A549 (cell line): Measurements from ENCODE around the gene ECSCR. TPM values are rescaled to one million over a fixed set of nuclear protein-coding genes. Genes with fewer than 3 reads are reported as not detected.
A peak's percentile ranks its signal among the peaks of the same experiment; 100 is the strongest.
"Not testable (repeated sequence)": the region's sequence is repeated elsewhere in the genome, so short reads cannot be mapped to it uniquely, and the experiment has no call there.

ENCODE experiments used
- ATAC-seq, 2 experiments: fragments of 200-7000 bp in 1 of 2; fragments of >200 bp in 1 of 2; cut with Nextera tagmentation in 1 of 2; cut with Tn5 transposase in 1 of 2; 3 replicates each; pipeline versions ENCODE4 v1.8.0 to v1.9.1; 2018 to 2020; ENCODE audit warnings: mild to moderate bottlenecking in 1 of 2, moderate library complexity in 1 of 2
- CTCF ChIA-PET: fragments of 300-600 bp; sonication (Branson Sonifier 250); formaldehyde crosslinking; extraction: SDS; loops from one replicate; lab custom pipeline; 2021; ENCODE audit warnings: antibody characterized with exemption, inconsistent platforms; lab: Yijun Ruan, JAX
- POLR2A ChIA-PET: fragments of 350-600 bp; formaldehyde crosslinking; extraction: SDS; loops from one replicate; lab custom pipeline; 2021; ENCODE audit warnings: antibody characterized with exemption, inconsistent platforms; lab: Yijun Ruan, JAX
- DNase-seq, 2 experiments: peaks; one replicate each; pipeline versions ENCODE4 v3.0.0 to v3.0.0-alpha.2; 2011 to 2016; ENCODE audit warnings: low read depth in 1 of 2, low spot score in 1 of 2
- FAIRE-seq: peaks from 2 replicates; lab custom pipeline; 2011; peaks lifted over from hg19 to GRCh38; lab: Jason Lieb, UNC
- H3K27ac ChIP-seq, 2 experiments: fragments of >200 bp; sonication (Bioruptor Twin); formaldehyde crosslinking; 3 replicates each; pipeline ENCODE4 v1.5.1; 2016 to 2017
- H3K4me1 ChIP-seq: fragments of >200 bp; sonication (Bioruptor Twin); formaldehyde crosslinking; 3 replicates; pipeline ENCODE4 v1.6.1; 2016
- H3K4me2 ChIP-seq: fragments of >200 bp; sonication (Bioruptor Twin); formaldehyde crosslinking; 3 replicates; pipeline ENCODE4 v1.6.1; 2016
- H3K4me3 ChIP-seq: fragments of >200 bp; sonication (Bioruptor Twin); formaldehyde crosslinking; 3 replicates; pipeline ENCODE4 v1.5.1; 2016
- H3K9me3 ChIP-seq: fragments of >200 bp; sonication (Bioruptor Twin); formaldehyde crosslinking; 3 replicates; pipeline ENCODE4 v1.6.1; 2016
- CBX8 ChIP-seq: fragments of 200-600 bp; sonication (generic); IDR thresholded peaks from 2 replicates; pipeline ENCODE4 v1.6.1; 2016
- E2F6 ChIP-seq: IDR thresholded peaks from 2 replicates; pipeline ENCODE4 v1.6.1; 2012; ENCODE audit warnings: low read depth, borderline replicate concordance
- ESRRA ChIP-seq: fragments of 150-350 bp; IDR thresholded peaks from 2 replicates; pipeline ENCODE4 v1.6.1; 2014; ENCODE audit warnings: mild to moderate bottlenecking, low read length, borderline replicate concordance
- GATA3 ChIP-seq: IDR thresholded peaks from 2 replicates; pipeline ENCODE4 v1.6.1; 2012; ENCODE audit warnings: borderline replicate concordance
- JUN ChIP-seq, 2 experiments: fragments of >200 bp; sonication (Bioruptor Twin); formaldehyde crosslinking; IDR thresholded peaks; 2 replicates in 1 of 2; 3 replicates in 1 of 2; pipeline ENCODE4 v1.6.1; 2016 to 2017
- JUNB ChIP-seq: fragments of >200 bp; sonication (Bioruptor Twin); formaldehyde crosslinking; IDR thresholded peaks from 2 replicates; pipeline ENCODE4 v1.6.1; 2016
- KDM5A ChIP-seq: fragments of 200-600 bp; sonication (generic); IDR thresholded peaks from 2 replicates; pipeline ENCODE4 v1.6.1; 2016; ENCODE audit warnings: antibody characterized with exemption, mild to moderate bottlenecking
- MAX ChIP-seq: IDR thresholded peaks from 2 replicates; pipeline ENCODE4 v1.6.1; 2012
- MAZ ChIP-seq: fragments of 150-350 bp; IDR thresholded peaks from 2 replicates; pipeline ENCODE4 v1.6.1; 2014; ENCODE audit warnings: antibody characterized with exemption, low read depth, low read length, borderline replicate concordance
- NFE2L2 ChIP-seq: fragments of 150-350 bp; conservative IDR thresholded peaks from 2 replicates; pipeline ENCODE4 v1.6.1; 2014; ENCODE audit warnings: low read length
- POLR2A ChIP-seq: IDR thresholded peaks from 2 replicates; pipeline ENCODE4 v1.6.1; 2012; ENCODE audit warnings: mild to moderate bottlenecking, low read length
- RAD21 ChIP-seq, 2 experiments: fragments of >200 bp in 1 of 2; sonication (Bioruptor Twin) in 1 of 2; formaldehyde crosslinking in 1 of 2; IDR thresholded peaks in 1 of 2; conservative IDR thresholded peaks in 1 of 2; 2 replicates in 1 of 2; 3 replicates in 1 of 2; pipeline ENCODE4 v1.6.1; 2012 to 2018; ENCODE audit warnings: inconsistent platforms in 1 of 2
- RARB ChIP-seq: fragments of 250-450 bp; sonication (Bioruptor Pico); IDR thresholded peaks from 2 replicates; pipeline ENCODE4 v1.8.0; 2021; ENCODE audit warnings: mild to moderate bottlenecking, moderate library complexity
- RFX5 ChIP-seq: fragments of 450-650 bp; IDR thresholded peaks from 2 replicates; pipeline ENCODE4 v1.7.1; 2014; ENCODE audit warnings: antibody characterized with exemption, mild to moderate bottlenecking, moderate library complexity
- SMC3 ChIP-seq: fragments of >200 bp; sonication (Bioruptor Twin); formaldehyde crosslinking; IDR thresholded peaks from 3 replicates; pipeline ENCODE4 v1.6.1; 2018; ENCODE audit warnings: inconsistent platforms
- SREBF2 ChIP-seq: fragments of 450-650 bp; IDR thresholded peaks from 2 replicates; pipeline ENCODE4 v1.6.1; 2014; ENCODE audit warnings: mild to moderate bottlenecking, moderate library complexity
- TFCP2L1 ChIP-seq: fragments of 250-450 bp; sonication (Bioruptor Pico); IDR thresholded peaks from 2 replicates; pipeline ENCODE4 v1.5.0; 2021; ENCODE audit warnings: mild to moderate bottlenecking
- ZC3H11A ChIP-seq: fragments of 450-650 bp; IDR thresholded peaks from 2 replicates; pipeline ENCODE4 v1.6.1; 2014; ENCODE audit warnings: antibody characterized with exemption, mild to moderate bottlenecking
- ZNF302 ChIP-seq: fragments of 250-450 bp; sonication (Bioruptor Pico); IDR thresholded peaks from 2 replicates; pipeline ENCODE4 v1.9.0; 2021; ENCODE audit warnings: inconsistent platforms, mild to moderate bottlenecking, moderate library complexity
- ZSCAN20 ChIP-seq: fragments of 250-450 bp; sonication (Bioruptor Pico); IDR thresholded peaks from 2 replicates; pipeline ENCODE4 v1.8.0; 2022; ENCODE audit warnings: mild to moderate bottlenecking, moderate library complexity
- WGBS: methylation state at CpG from one replicate; pipeline ENCODE4 v1.1.6; 2017; ENCODE audit errors: missing lambda C conversion rate; 5-methylcytosine and 5-hydroxymethylcytosine counted together
- polyA plus RNA-seq, 4 experiments: library from polyadenylated mRNA; depleted of rRNA in 3 of 4; stranded (reverse); fragments of >200 nt; fragmentation: RNase III in 1 of 4; extraction: RNeasy Plus Mini Kit Qiagen cat#74134 plus additional on column Dnase treatment in 1 of 4; gene quantifications; 2 replicates in 3 of 4; 3 replicates in 1 of 4; pipeline ENCODE4 v1.2.3, GENCODE V29; 2011 to 2017
- TF ChIP-seq, protein P1 (sequence below): fragments of 150-350 bp; IDR thresholded peaks from 2 replicates; pipeline ENCODE4 v1.6.1; 2014; ENCODE audit warnings: low read depth, mild to moderate bottlenecking, low read length
- TF ChIP-seq, protein P2 (sequence below): fragments of 250-450 bp; sonication (Bioruptor Pico); IDR thresholded peaks from 2 replicates; pipeline ENCODE4 v1.5.0; 2021; ENCODE audit warnings: mild to moderate bottlenecking, moderate library complexity, borderline replicate concordance
- TF ChIP-seq, protein P3 (sequence below): fragments of >200 bp; sonication (Bioruptor Twin); formaldehyde crosslinking; IDR thresholded peaks from 3 replicates; pipeline ENCODE4 v1.5.1; 2016
- TF ChIP-seq, protein P4 (sequence below): fragments of 250-450 bp; sonication (Bioruptor Pico); IDR thresholded peaks from 2 replicates; pipeline ENCODE4 v1.5.0; 2020; ENCODE audit warnings: low read depth, mild to moderate bottlenecking, moderate library complexity

Gene ECSCR
- polyA plus RNA-seq, 2 of the 4 experiments (the other 2 are of a cell fraction) = not detected

DNA sequence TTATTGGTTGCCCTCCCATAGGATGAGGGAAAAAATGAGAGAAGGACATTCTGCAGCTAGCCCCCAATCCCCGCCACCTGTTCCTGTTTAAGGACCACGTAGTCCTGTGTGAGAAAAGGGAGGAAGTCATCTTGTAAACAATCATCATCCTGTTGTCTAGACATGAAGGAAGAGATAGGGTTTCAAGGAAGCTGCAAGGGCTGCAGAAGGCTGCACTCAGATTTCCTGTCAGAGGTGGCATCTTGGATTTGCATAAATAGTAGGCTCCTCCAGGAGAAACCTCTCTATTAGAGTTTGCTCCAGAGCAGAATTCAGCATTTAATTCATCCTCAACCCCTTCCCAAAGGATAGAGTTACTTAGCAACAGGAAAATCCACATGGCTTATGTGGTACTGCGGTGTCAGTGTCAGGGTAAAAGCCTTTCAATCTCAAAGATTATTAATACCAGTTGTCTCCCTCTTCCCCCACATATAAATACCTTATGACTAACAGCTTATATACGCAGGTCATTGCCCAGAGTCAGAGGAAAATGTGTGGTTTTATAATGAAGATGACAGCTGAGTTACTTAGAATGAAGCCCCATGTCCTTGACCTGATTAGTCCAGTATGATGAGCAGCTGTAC lies 18.6 kb downstream of the ECSCR start:
- WGBS = 49% methylated on average over 4 of the region's 4 CpGs
- ChIA-PET POLR2A (no interaction called here), CTCF (interaction anchor here (1.7 to 4.4 kb wide), 2 partner anchors 22 to 70 kb away, joined by 6 to 26 read pairs; no protein-coding TSS in a partner anchor)
- no peak overlapping the region for H3K27ac ChIP-seq
- H3K9me3 ChIP-seq = no peaks in the 10 kb centered on the region
- TF ChIP-seq ESRRA = no peak
- TF ChIP-seq RAD21 (conservative IDR thresholded peaks at IDR 0.05 in 1 of 2, IDR thresholded peaks at IDR 0.05 in 1 of 2) = no peak
- no peak for TF ChIP-seq ZNF302
- TF ChIP-seq JUNB = no peak
- no peak for TF ChIP-seq RARB (CRISPR knock-in tag)
- no peak for TF ChIP-seq MAZ
- no peak for TF ChIP-seq RFX5
- TF ChIP-seq, protein P1, sequence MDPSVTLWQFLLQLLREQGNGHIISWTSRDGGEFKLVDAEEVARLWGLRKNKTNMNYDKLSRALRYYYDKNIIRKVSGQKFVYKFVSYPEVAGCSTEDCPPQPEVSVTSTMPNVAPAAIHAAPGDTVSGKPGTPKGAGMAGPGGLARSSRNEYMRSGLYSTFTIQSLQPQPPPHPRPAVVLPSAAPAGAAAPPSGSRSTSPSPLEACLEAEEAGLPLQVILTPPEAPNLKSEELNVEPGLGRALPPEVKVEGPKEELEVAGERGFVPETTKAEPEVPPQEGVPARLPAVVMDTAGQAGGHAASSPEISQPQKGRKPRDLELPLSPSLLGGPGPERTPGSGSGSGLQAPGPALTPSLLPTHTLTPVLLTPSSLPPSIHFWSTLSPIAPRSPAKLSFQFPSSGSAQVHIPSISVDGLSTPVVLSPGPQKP = no peak
- no peak overlapping the region for H3K4me3 ChIP-seq
- no peak overlapping the region for H3K4me2 ChIP-seq
- no peak for FAIRE-seq
- H3K4me1 ChIP-seq = peaks cover 4% of the 10 kb centered on the region; the same call in 1 of the 3 replicates
- DNase-seq = no peak
- ATAC-seq = no peak

- FAIRE-seq, H3K27ac ChIP-seq, H3K4me3 ChIP-seq, ATAC-seq, H3K9me3 ChIP-seq, H3K4me2 ChIP-seq, DNase-seq, H3K4me1 ChIP-seq, POLR2A ChIA-PET: not testable (repeated sequence)
- CTCF ChIA-PET = interaction anchor here (3.0 to 8.4 kb wide), 3 partner anchors 18 to 73 kb away, joined by 12 to 88 read pairs (median 15); no protein-coding TSS in a partner anchor
- WGBS = 90% methylated on average over 17 of the region's 17 CpGs
Observed at GRCh38 chr5:139440416-139440815, 22.1 kb downstream of the ECSCR start.

GRCh38 chr5:139439013-139439903 lies 23.3 kb downstream of the ECSCR start, which contains the start of gene DNAJC18:
Gene DNAJC18 (minus strand): TSS chr5:139439525. CDS start chr5:139439445, 80 bp downstream.
- Histone ChIP-seq H3K4me1 (peaks cover 8% of the 10 kb centered on the region; the same call in 1 of the 3 replicates), H3K9me3 (no peaks in the 10 kb centered on the region), H3K27ac (peak within 1 kb of the TSS; percentile 81 to 90), H3K4me3 (peak within 1 kb of the TSS; percentile 73), H3K4me2 (peak within 1 kb of the TSS; percentile 82)
- ChIA-PET POLR2A (interaction anchor here (0.6 to 1.1 kb wide), 4 partner anchors 9 to 145 kb away, joined by 3 to 4 read pairs (median 3); partner anchors contain the start of gene SPATA24), CTCF (interaction anchor here (0.9 to 8.4 kb wide), 7 partner anchors 9 to 251 kb away, joined by 3 to 88 read pairs (median 3); no protein-coding TSS in a partner anchor)
- 2% methylated on average over 25 of the region's 49 CpGs for WGBS
- DNase-seq = peak; percentile 85 to 95
- FAIRE-seq = no peak
- peak; percentile 98 to 99 for ATAC-seq
- TF ChIP-seq TFCP2L1 (CRISPR knock-in tag) (no peak), GATA3 (no peak), MAX (no peak), JUN (IDR thresholded peaks at IDR 0.05) (peak; percentile 40 to 76; a peak in 4 of 5 replicates), SMC3 (no peak), CBX8 (no peak), SREBF2 (no peak), ZSCAN20 (CRISPR knock-in tag) (no peak), NFE2L2 (no peak), ZC3H11A (no peak), KDM5A (no peak), ESRRA (no peak), E2F6 (peak; percentile 32; the same call in 1 of the 2 replicates), POLR2A (peak; percentile 38)
- TF ChIP-seq, protein P2, sequence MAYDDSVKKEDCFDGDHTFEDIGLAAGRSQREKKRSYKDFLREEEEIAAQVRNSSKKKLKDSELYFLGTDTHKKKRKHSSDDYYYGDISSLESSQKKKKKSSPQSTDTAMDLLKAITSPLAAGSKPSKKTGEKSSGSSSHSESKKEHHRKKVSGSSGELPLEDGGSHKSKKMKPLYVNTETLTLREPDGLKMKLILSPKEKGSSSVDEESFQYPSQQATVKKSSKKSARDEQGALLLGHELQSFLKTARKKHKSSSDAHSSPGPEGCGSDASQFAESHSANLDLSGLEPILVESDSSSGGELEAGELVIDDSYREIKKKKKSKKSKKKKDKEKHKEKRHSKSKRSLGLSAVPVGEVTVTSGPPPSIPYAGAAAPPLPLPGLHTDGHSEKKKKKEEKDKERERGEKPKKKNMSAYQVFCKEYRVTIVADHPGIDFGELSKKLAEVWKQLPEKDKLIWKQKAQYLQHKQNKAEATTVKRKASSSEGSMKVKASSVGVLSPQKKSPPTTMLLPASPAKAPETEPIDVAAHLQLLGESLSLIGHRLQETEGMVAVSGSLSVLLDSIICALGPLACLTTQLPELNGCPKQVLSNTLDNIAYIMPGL (CRISPR knock-in tag) = no peak
- TF ChIP-seq, protein P3, sequence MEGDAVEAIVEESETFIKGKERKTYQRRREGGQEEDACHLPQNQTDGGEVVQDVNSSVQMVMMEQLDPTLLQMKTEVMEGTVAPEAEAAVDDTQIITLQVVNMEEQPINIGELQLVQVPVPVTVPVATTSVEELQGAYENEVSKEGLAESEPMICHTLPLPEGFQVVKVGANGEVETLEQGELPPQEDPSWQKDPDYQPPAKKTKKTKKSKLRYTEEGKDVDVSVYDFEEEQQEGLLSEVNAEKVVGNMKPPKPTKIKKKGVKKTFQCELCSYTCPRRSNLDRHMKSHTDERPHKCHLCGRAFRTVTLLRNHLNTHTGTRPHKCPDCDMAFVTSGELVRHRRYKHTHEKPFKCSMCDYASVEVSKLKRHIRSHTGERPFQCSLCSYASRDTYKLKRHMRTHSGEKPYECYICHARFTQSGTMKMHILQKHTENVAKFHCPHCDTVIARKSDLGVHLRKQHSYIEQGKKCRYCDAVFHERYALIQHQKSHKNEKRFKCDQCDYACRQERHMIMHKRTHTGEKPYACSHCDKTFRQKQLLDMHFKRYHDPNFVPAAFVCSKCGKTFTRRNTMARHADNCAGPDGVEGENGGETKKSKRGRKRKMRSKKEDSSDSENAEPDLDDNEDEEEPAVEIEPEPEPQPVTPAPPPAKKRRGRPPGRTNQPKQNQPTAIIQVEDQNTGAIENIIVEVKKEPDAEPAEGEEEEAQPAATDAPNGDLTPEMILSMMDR = no peak
- TF ChIP-seq, protein P4, sequence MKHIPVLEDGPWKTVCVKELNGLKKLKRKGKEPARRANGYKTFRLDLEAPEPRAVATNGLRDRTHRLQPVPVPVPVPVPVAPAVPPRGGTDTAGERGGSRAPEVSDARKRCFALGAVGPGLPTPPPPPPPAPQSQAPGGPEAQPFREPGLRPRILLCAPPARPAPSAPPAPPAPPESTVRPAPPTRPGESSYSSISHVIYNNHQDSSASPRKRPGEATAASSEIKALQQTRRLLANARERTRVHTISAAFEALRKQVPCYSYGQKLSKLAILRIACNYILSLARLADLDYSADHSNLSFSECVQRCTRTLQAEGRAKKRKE (CRISPR knock-in tag) = no peak
